Measurements from ENCODE around the gene CATSPER4. TPM values are rescaled to one million over a fixed set of nuclear protein-coding genes. Genes with fewer than 3 reads are reported as not detected.

The CATSPER4 gene
- total RNA-seq, 1 donor from 2014 or later: 0.04 TPM

DNA sequence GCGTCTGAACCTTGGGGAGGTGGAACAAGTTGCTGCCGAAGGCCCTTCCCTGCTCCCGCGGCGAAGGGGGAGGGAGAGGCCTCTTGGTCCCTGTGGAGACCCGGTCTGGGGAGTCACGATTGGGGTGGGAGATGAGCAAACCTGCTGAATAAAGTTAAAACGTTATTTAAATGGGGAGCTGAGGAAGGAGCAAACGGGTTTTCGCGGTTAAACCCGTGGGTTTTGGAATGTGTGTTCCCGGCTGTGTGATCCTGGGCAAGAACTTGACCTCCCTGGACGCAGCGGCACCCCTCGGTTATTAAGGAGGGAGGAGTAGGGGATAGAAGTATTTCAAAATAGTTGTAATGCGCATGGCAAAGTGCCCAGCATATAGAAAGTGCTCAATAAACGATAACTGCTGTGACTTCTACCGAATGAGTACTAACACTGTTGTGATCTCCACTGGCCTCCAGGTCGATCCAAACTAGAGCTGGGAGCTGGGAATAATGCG, 28.1 kb upstream of the CATSPER4 start:
- no peak for DNase-seq (ENCODE audit: low read depth)
- TF ChIP-seq, protein P1, sequence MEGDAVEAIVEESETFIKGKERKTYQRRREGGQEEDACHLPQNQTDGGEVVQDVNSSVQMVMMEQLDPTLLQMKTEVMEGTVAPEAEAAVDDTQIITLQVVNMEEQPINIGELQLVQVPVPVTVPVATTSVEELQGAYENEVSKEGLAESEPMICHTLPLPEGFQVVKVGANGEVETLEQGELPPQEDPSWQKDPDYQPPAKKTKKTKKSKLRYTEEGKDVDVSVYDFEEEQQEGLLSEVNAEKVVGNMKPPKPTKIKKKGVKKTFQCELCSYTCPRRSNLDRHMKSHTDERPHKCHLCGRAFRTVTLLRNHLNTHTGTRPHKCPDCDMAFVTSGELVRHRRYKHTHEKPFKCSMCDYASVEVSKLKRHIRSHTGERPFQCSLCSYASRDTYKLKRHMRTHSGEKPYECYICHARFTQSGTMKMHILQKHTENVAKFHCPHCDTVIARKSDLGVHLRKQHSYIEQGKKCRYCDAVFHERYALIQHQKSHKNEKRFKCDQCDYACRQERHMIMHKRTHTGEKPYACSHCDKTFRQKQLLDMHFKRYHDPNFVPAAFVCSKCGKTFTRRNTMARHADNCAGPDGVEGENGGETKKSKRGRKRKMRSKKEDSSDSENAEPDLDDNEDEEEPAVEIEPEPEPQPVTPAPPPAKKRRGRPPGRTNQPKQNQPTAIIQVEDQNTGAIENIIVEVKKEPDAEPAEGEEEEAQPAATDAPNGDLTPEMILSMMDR (IDR thresholded peaks at IDR 0.05; ENCODE audit: insufficient read depth, low read length, poor library complexity, severe bottlenecking): no peak

DNA sequence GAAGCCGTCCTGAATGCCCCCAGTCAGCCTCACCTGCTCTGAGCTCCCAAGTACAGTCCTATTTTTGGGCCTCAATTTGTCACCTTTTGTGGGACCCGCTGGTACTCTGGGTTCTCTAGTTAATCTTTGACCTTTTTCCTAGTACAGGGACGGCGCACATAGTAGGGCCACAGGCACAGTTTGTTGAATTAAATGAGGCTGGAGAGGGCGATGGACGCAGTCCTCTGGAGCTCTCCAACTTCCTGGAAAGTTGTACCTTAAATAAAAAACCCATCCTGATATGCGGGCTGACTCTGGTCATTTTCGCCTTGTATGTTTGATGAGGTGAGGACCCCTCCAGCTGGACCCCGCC, 26.7 kb upstream of the CATSPER4 start:
- no peak for DNase-seq (ENCODE audit: low read depth)
- Histone ChIP-seq H3K4me3 (ENCODE audit: low read depth, low read length) (peak overlapping the region; percentile 16), H3K36me3 (ENCODE audit: control insufficient read depth, insufficient read depth, low read length) (no peaks in the 10 kb centered on the region), H3K27me3 (ENCODE audit: control insufficient read depth, insufficient read depth, low read length) (peaks cover 26% of the 10 kb centered on the region)
- TF ChIP-seq, protein P1 (IDR thresholded peaks at IDR 0.05; ENCODE audit: insufficient read depth, low read length, poor library complexity, severe bottlenecking): no peak

More for the DNA sequence above, 28.1 kb upstream of the CATSPER4 start:
- peaks cover 26% of the 10 kb centered on the region for H3K27me3 ChIP-seq (ENCODE audit: control insufficient read depth, insufficient read depth, low read length)
- H3K4me3 ChIP-seq (ENCODE audit: low read depth, low read length): peak overlapping the region; percentile 27
- H3K36me3 ChIP-seq (ENCODE audit: control insufficient read depth, insufficient read depth, low read length): no peaks in the 10 kb centered on the region

GRCh38 chr1:26164036-26164860, 26.2 kb upstream of the CATSPER4 start:
- no peaks in the 10 kb centered on the region for H3K36me3 ChIP-seq (ENCODE audit: control insufficient read depth, insufficient read depth, low read length)
- H3K4me3 ChIP-seq (ENCODE audit: low read depth, low read length): peak overlapping the region; percentile 21
- DNase-seq (ENCODE audit: low read depth): no peak
- TF ChIP-seq, protein P1 (IDR thresholded peaks at IDR 0.05; ENCODE audit: insufficient read depth, low read length, poor library complexity, severe bottlenecking): no peak
- H3K27me3 ChIP-seq (ENCODE audit: control insufficient read depth, insufficient read depth, low read length): peaks cover 26% of the 10 kb centered on the region

DNA sequence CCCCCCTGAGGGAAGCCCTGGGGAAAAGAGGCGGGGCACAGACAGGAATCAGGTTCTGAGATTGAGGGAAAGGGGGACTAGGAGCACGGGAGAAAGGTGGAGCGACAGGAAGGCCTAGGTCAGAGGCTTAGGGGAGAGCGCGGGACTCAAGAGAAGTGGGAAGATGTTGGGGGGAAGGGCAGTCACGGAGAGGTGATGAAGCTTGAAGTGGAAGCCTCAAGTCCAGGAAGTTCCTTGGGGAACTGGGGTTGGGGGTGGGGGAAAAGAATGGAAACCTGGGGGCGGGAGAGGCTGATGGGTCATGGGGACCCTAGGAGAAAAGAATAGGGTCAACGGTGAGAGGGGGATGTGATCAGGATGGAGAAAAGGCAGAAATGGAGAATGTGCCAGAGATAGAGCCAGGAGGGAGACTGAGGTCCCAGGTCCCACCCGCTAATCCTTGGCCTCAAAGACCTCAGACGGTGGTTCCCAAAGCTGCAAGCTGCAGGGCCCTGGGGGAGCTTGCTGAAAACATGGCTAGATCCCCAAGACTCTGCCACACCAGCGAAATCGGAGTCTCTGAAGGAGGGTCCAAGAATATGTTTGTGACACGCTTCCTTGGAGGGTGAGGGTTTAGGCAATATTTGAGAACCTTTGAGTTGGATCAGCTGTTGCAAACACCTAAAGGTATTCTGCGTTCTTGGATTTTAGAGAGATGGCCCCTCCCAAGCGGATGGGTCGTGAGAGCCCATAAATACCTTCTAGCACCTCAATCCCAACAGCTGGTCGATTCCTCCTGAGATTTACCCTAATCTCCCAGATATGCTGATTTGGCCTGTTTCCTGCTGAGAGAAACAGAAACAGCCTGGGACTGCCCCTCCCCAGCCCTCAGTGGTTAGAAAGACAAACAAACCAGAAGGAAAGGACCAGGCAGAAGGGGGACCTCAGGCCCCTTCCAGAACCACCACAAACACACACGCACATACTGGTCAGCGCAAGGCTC, 25.2 kb upstream of the CATSPER4 start:
- no peaks in the 10 kb centered on the region for H3K36me3 ChIP-seq (ENCODE audit: control insufficient read depth, insufficient read depth, low read length)
- peaks cover 26% of the 10 kb centered on the region for H3K27me3 ChIP-seq (ENCODE audit: control insufficient read depth, insufficient read depth, low read length)
- no peak for DNase-seq (ENCODE audit: low read depth)
- no peak overlapping the region for H3K4me3 ChIP-seq (ENCODE audit: low read depth, low read length)
- TF ChIP-seq, protein P1 (IDR thresholded peaks at IDR 0.05; ENCODE audit: insufficient read depth, low read length, poor library complexity, severe bottlenecking): no peak

- no peak for DNase-seq (ENCODE audit: low read depth)
- no peak overlapping the region for H3K4me3 ChIP-seq (ENCODE audit: low read depth, low read length)
- peaks cover 15% of the 10 kb centered on the region for H3K27me3 ChIP-seq (ENCODE audit: control insufficient read depth, insufficient read depth, low read length)
- no peaks in the 10 kb centered on the region for H3K36me3 ChIP-seq (ENCODE audit: control insufficient read depth, insufficient read depth, low read length)
- TF ChIP-seq, protein P1 (IDR thresholded peaks at IDR 0.05; ENCODE audit: insufficient read depth, low read length, poor library complexity, severe bottlenecking): no peak
These were observed 23.6 kb upstream of the CATSPER4 start for GRCh38 chr1:26166719-26167281.
